Activated CD8-positive, alpha-beta memory T cell treated with anti-CD3 and anti-CD28 coated beads for 36 hours (primary cell): ENCODE measurements around the gene IL20. TPM values are rescaled to one million over a fixed set of nuclear protein-coding genes. Genes with fewer than 3 reads are reported as not detected.

Experiments
- CTCF ChIA-PET: fragments of 350-600 bp; sonication (Branson Sonifier 250); formaldehyde crosslinking; loops from one replicate; lab custom pipeline; 2021; ENCODE audit warnings: antibody characterized with exemption; lab: Charles Lee
- POLR2A ChIA-PET: fragments of 350-600 bp; sonication (Branson Sonifier 250); formaldehyde crosslinking; loops from one replicate; lab custom pipeline; 2021; ENCODE audit warnings: antibody characterized with exemption; lab: Charles Lee
- total RNA-seq, 2 experiments: library from RNA; stranded (reverse); gene quantifications; one replicate each; pipeline ENCODE4 v1.2.3, GENCODE V29; 2021

IL20 gene
- total RNA-seq, 2 experiments from 2014 or later, result not detected

GRCh38 chr1:206866062-206866461, 639 bp downstream of the IL20 start:
- ChIA-PET POLR2A (no interaction called here), CTCF (interaction anchor here (2.2 to 3.3 kb wide), 2 partner anchors 12 to 46 kb away, joined by 7 to 25 read pairs; no protein-coding TSS in a partner anchor)

GRCh38 chr1:206867239-206867638, 1.8 kb downstream of the IL20 start:
- ChIA-PET POLR2A (no interaction called here), CTCF (no interaction called here)

GRCh38 chr1:206867716-206868115, 2.3 kb downstream of the IL20 start:
- CTCF ChIA-PET, result no interaction called here
- POLR2A ChIA-PET, result no interaction called here

GRCh38 chr1:206868264-206868663, 2.8 kb downstream of the IL20 start:
- CTCF ChIA-PET, result no interaction called here
- POLR2A ChIA-PET, result no interaction called here

GRCh38 chr1:206872139-206872538, 6.7 kb downstream of the IL20 start:
- ChIA-PET POLR2A (no interaction called here), CTCF (interaction anchor here (0.8 to 2.3 kb wide), 2 partner anchors 11 to 40 kb away, joined by 3 to 9 read pairs; no protein-coding TSS in a partner anchor)

- POLR2A ChIA-PET, result no interaction called here
- CTCF ChIA-PET, result no interaction called here
Measured at GRCh38 chr1:206873603-206874188, 8.3 kb downstream of the IL20 start.

DNA sequence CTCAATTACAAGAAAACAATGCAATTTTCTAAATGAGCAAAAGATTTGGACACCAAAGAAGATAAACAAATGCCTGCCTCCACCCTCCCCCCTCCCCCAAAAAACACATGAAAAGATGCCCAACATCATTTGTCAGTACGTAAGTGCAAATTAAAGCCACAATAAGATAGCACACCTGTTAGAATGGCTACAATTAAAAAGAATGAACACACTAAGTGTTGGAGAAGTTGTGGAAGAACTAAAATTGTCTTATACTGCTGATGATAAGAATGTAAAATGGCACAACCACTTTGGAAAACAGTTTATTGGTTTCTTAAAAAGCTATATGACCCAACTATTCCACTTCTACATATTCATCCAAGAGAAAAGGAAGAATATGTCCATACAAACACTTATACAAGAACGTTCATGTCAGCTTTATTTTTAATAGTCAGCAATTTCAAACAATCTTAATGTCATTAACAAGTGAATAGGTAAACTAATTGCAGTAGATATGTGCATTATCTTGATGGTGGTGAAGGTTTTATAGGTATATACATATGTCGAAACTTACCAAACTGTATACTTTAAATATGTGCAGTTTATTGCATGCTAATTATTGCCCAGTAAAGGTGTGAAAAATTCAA, 10.4 kb downstream of the IL20 start:
- POLR2A ChIA-PET, result no interaction called here
- CTCF ChIA-PET, result no interaction called here

DNA sequence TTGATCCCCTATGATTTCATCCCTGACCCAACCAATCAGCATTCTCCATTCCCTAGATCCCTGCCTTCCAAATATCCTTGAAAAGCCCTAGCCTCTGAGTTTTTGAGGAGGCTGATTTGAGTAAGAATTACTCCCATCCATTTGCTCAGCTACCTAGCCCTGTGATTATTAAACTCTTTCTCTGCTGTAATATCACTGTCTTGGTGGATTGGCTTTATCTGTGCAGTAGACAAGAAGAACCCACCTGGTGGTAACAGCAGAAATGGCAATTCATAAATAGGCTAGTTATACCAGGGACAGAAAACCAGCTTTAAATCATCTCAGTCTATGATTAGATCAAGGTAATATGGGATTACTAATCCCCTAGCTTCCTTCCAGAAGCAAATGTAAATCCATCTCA, 13.0 kb downstream of the IL20 start:
- ChIA-PET POLR2A (no interaction called here), CTCF (interaction anchor here (1.5 kb wide), 1 partner anchor 13 kb away, joined by 7 read pairs; the partner anchor contains the start of gene IL20)

DNA sequence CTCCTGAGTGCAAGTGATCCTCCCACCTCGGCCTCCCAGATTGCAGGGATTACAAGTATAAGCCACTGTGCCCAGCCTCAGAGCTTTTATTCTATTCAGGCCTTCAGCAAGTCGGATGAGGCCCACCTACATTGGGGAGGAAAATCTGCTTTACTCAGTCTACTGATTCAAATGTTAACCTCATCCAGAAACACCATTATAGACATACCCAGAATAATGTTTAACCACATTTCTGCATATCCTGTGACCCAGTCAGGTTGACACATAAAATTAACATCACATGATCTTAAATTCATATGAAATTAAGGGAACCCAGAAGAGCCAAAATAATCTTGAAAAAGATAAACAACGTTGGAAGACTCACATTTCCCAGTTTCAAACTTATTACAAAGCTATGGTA, 14.9 kb downstream of the IL20 start:
- ChIA-PET POLR2A (no interaction called here), CTCF (interaction anchor here (0.7 kb wide), 1 partner anchor 72 kb away, joined by 3 read pairs; no protein-coding TSS in a partner anchor)

- POLR2A ChIA-PET, result no interaction called here
Measured at GRCh38 chr1:206882555-206882954, 17.1 kb downstream of the IL20 start.

DNA sequence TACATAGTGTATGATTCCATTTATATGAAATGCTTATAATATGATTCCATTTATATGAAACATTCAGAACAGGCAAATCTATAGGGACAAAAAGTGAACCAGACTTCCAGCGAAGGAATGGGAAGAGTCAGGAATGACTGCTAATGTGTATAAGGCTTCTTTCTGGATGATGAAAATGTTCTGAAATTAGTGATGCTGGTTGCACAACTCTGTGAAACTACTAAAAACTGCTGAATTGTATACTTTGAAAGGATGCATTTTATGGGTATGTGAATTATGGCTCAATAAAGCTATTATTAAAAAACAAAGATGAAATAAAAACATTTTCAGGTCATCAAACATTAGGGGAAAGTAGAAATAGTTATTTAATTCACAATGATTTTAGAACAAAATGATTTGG, 17.7 kb downstream of the IL20 start:
- POLR2A ChIA-PET, result no interaction called here
- CTCF ChIA-PET, result interaction anchor here (1.0 to 2.0 kb wide), 2 partner anchors 29 to 31 kb away, joined by 3 to 6 read pairs; no protein-coding TSS in a partner anchor

More at GRCh38 chr1:206882555-206882954, 17.1 kb downstream of the IL20 start:
- CTCF ChIA-PET, result no interaction called here

GRCh38 chr1:206883876-206884275, 18.5 kb downstream of the IL20 start:
- POLR2A ChIA-PET, result no interaction called here
- CTCF ChIA-PET, result interaction anchor here (0.8 to 2.0 kb wide), 3 partner anchors 10 to 30 kb away, joined by 3 to 6 read pairs (median 3); no protein-coding TSS in a partner anchor

- CTCF ChIA-PET, result interaction anchor here (0.9 to 2.0 kb wide), 2 partner anchors 27 to 28 kb away, joined by 3 to 6 read pairs; no protein-coding TSS in a partner anchor
- POLR2A ChIA-PET, result no interaction called here
Measured at GRCh38 chr1:206885341-206886060, 20.1 kb downstream of the IL20 start.

DNA sequence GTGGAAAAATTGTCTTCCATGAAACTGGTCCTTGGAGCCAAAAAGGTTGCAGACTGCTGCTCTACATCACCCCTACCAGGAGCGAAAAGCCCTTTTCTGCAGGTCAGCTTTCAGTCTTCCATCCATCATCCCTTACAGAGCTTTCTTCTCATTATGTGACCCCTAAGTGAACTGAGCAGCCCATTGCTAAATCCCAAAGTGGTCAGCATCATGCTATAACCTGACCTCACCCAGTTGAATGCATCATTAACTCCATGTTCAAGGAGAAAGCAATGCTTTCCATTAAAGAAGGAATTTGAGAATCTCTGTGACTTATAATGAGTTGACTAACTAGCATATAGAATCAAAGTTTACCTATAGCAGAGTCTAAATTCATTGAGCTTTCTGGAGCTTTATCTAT, 21.4 kb downstream of the IL20 start:
- CTCF ChIA-PET, result interaction anchor here (0.7 kb wide), 1 partner anchor 49 kb away, joined by 3 read pairs; no protein-coding TSS in a partner anchor
- POLR2A ChIA-PET, result no interaction called here

DNA sequence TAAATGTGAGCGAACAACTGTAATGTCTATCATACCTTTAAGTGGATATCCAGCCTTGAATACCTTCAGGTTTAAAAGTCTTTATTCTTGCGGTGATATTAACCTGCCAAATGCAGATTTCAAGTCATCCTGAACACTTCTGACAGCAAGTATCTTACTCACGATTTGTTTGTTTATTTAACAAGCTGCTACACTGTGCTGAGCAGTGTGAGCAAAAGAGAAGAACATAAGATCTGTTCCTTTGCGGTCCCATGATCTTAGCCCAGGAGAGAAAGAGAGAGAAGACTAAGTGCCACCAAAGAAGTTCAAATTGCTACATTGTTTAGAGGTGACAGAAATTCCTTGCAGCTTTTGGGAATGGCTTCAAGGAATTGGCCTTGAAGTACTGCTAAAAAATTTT, 22.3 kb downstream of the IL20 start:
- POLR2A ChIA-PET, result no interaction called here
- CTCF ChIA-PET, result interaction anchor here (0.6 to 1.0 kb wide), 2 partner anchors 106 to 162 kb away, joined by 3 to 4 read pairs; no protein-coding TSS in a partner anchor

DNA sequence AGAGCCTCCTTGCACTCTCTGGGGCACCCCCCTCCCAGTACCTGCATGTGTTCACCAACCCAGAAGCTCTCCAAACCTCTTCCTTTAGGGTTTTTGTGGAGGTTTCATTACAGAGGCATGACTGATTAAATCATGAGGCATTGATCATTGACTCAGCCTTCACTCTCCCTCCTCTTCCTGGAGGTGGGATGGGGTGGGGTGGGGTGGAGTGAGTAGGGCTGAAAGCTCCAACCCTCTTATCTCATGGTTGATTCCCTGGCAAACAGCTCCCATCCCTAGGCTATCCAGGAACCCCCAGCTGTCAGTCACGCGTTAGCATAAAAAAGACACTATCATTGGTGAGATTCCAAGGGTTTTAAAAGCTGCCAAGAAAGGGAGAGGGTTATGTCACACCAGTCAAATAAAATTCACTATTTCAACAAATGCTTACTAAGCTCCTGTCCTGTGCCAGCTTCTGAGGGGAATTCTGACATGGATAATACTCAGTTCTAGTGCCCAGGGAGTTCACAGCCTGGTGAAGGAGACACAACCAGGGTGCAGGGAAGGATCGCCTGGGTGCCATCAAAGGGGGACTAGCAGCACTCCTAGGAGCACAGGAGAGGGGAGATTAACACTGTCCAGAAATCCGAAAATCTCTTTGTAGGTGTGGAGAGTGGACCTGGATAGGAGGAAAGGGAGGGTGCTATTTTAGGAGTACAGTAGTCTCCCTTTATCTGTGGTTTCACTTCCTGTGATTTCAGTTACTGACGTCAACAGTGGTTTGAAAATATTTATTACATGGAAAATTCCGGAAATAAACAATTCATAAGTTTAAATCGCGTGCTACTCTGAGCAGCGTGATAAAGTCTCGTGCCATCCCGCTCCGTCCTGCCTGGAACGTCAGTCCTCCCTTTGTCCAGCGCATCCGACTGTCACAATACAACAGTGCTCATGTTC, 25.0 kb downstream of the IL20 start:
- POLR2A ChIA-PET, result no interaction called here
- CTCF ChIA-PET, result no interaction called here

- ChIA-PET POLR2A (no interaction called here), CTCF (no interaction called here)
Measured at GRCh38 chr1:206891412-206891811, 26.0 kb downstream of the IL20 start.

- POLR2A ChIA-PET, result no interaction called here
- CTCF ChIA-PET, result interaction anchor here (1.0 kb wide), 1 partner anchor 41 kb away, joined by 4 read pairs; no protein-coding TSS in a partner anchor
Measured at GRCh38 chr1:206892351-206892984, 27.0 kb downstream of the IL20 start.
